ENCODE measurements around the gene HSF2.
"Not testable (repeated sequence)": the region's sequence is repeated elsewhere in the genome, so short reads cannot be mapped to it uniquely, and the experiment has no call there.

The HSF2 gene

GRCh38 chr6:122454673-122455072 is 55.2 kb downstream of the HSF2 start:
- no peak for DNase-seq (ENCODE audit: low read depth in 3 of 3)

DNA sequence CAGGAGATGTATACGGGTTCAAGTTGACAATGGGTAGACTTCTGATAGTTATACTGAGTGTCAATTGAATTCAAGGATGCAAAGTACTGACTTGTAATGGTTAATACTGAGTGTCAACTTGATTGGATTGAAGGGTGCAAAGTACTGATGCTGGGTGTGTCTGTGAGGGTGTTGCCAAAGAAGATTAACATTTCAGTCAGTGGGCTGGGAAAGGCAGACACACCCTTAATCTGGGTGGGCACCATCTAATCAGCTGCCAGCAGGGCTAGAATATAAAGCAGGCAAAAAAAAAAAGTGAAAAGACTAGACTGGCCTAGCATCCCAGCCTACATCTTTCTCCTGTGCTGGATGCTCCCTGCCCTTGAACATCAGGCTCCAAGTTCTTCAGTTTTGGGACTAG is 55.7 kb downstream of the HSF2 start:
- not testable (repeated sequence) for DNase-seq (ENCODE audit: low read depth in 3 of 3)

GRCh38 chr6:122458087-122458486 is 58.6 kb downstream of the HSF2 start:
- no peak for DNase-seq (ENCODE audit: low read depth in 3 of 3)

DNA sequence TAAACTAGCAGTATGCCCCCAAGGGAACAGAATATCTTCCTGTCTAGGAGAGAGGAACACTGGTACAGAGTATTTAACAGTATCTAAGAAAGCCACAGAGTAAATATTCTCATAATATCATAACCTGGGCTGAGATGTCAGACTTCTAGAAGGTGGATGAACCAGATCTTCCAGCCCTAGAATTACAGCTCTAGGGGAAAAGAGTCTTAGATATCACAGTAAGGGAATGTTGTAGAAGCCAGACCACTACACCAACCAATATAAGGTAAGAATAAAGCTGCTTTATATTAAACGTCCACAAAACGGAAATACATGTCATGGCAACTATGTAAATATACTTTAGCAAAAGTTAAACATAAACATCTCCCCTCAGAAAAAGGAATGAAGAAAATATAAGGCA is 59.8 kb downstream of the HSF2 start:
- DNase-seq (ENCODE audit: low read depth in 3 of 3) = no peak

DNA sequence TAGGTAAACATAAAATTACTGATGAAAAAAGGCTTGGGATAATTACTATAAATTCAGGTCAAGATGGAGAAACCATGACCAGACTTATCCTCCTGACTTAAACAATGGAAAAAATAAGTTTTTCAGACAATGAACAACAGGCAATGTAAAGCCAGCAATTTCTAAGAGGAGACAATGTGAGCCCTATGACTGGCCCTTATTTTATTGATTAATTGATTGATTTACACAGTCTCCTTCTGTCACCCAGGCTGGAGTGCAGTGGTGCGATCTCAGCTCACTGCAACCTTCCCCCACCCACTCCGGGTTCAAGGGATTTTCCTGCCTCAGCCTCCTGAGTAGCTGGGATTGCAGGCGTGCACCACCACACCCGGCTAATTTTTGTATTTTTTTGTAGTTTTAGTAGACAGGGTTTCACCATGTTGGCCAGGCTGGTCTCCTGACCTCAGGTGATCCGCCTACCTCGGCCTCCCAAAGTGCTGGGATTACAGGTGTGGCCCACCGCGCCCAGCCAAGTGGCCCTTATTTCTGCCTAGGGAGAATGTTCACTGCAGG is 60.5 kb downstream of the HSF2 start:
- not testable (repeated sequence) for DNase-seq (ENCODE audit: low read depth in 3 of 3)

DNA sequence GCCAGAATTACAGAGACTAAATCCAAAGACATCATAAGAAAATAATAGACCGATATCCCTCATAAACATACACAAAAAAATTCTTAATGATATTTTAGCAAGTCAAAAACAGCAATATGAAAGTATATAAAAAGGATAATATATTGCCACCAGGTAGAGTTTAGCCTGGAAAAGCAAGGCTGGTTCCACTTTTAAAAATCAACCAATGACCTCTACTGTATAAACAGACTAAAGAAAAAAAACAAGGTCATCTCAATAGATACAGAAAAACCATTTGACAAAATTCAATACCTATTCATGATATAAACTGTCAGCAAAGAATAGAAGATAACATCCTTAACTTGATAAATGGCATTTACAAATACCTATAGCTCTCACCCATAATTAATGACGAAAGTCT is 62.4 kb downstream of the HSF2 start:
- DNase-seq (ENCODE audit: low read depth in 3 of 3) = no peak

DNA sequence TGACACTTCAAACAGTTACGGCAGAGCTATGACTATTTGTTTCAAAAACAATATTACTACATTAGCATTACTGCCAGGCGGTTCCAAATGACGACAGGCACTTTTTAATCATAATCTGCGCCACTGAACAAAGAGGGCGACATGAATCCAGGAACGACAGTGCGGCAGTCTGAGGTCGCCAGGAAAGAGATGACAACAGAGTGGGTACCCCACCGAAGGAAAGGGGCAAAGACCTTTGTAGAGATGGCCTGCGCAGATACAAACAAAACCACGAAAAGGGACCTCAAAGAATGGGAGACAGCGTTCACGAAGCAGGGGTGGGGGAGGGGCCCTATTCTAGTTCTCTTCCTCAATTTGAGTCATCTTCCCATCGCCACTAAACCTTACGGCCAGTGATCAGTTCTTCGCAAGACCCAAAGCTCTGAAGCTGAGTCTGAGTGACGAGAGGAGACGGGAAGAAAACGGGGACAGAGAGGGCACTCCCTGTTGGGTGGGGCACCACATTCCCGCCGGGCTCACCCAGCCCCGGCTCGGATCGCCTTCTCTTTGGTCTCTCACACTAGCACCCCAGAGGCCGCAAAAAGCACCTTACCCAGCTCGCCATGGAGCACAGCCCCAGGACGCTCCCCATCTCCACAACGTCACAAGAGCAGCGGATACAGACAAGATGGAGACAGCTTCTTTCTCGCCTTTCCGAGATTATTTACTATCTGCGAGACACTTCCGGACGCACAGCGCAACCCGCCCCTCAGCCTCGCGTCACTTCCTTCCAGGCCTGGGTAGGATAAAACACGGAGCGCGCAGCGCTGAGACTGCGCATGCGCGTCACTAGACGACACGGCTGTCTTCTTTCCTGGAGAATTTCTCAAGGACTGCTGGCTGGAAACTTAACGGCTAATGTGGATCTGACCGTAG is 71.9 kb downstream of the HSF2 start, which contains the start of gene SERINC1:
TSS of gene SERINC1 (minus strand) at position 701 of the 915 bp plus-strand sequence. CDS start at position 631, 70 bp downstream.
- DNase-seq (ENCODE audit: low read depth in 3 of 3) = peak; percentile 80 to 87 (median 83)

GRCh38 chr6:122472022-122472340 is 72.5 kb downstream of the HSF2 start:
- DNase-seq (ENCODE audit: low read depth in 3 of 3) = no peak

DNA sequence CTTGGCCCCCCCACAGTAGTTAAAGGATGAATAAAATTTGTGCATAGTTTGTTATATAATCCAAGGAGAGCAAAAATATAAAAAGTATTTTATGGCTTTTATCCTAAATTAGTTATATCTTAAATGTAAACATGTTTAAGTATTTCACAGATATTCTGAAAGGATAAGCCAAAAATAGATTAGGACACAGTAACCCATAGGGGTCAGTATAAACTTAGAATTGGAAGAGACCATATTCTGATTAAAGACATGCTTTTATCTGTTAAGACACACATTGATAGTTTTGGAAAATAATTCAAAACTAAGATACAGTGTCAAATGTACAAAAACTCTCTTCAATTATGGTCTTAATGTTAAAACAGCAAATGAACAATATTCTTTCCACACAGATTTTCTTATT is 76.7 kb downstream of the HSF2 start:
- no peak for DNase-seq (ENCODE audit: low read depth in 3 of 3)

DNA sequence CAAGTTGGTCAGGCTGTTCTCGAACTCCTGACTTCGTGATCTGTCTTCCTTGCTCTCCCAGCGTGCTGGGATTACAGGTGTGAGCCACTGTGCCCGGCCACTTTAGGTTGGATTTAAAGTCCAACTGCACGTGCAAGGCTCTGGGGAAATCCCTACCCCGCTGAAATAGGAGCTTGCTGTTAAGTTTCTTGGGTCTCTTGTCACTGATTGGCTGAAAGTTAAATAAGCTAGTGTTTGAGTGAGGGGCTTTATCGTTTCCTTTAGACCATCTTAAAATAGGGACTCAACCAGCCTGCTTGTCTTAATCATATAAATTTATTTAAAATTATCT is 83.3 kb downstream of the HSF2 start:
- DNase-seq (ENCODE audit: low read depth in 3 of 3) = no peak
